GM12892 (cell line): ENCODE data around the gene PPP1CA.

Experiments used
- DNase-seq: peaks from one replicate; pipeline ENCODE4 v3.0.0; 2011; ENCODE audit not compliant: insufficient read length
- FAIRE-seq: peaks from 2 replicates; lab custom pipeline; 2011; peaks lifted over from hg19 to GRCh38; lab: Jason Lieb, UNC
- POLR2A ChIP-seq: IDR thresholded peaks from 2 replicates; pipeline ENCODE4 v1.6.1; 2011; ENCODE audit warnings: low read depth, low read length, control low read depth
- POLR2AphosphoS5 ChIP-seq: IDR thresholded peaks from 2 replicates; pipeline ENCODE4 v1.6.1; 2011; ENCODE audit warnings: low read depth, low read length, control low read depth
- TAF1 ChIP-seq: IDR thresholded peaks from 2 replicates; pipeline ENCODE4 v1.6.1; 2011; ENCODE audit warnings: low read depth, mild to moderate bottlenecking, control low read depth, low read length, borderline replicate concordance

The PPP1CA gene

DNA sequence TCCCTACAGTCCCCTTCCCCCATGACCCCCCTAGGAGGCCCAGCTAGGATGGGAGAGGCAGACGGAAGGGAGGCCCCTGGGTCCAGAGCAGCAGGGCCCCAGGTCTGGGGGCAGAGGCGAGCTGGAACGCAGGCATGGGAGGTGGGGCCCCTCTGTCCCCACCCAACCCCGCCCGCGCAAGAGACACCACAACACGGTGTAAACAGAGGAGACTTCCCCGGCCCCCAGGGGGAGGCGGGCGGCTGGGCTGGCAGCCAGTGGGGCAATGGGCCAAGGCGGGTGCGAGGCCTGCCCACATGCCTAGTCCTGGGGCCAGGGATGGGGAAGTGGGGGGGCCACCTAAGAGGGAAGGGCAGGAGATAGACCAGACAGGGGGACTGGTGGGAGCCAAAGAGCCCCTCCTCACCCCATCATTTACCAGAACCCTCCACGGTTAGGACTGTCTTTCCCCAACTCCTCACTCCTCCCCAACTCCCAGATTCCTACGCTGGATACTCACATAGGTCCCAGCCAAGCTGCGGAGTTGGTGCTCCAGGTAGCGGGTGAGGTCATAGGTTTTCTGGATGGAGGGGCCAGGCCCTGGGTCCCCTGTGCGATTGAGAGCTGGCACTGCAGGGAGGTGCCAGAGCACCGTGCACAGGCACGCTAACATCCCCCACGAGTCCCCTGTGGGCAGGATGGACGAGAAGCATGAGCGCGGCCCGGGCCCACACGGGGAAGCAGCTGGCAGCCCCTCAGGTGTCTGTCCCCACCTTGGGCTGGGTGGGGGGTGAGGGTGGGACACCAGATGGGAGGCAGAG lies 34.5 kb downstream of the PPP1CA start:
- DNase-seq (no peak), FAIRE-seq (no peak)
- TF ChIP-seq POLR2A (no peak), POLR2AphosphoS5 (no peak), TAF1 (no peak)

DNA sequence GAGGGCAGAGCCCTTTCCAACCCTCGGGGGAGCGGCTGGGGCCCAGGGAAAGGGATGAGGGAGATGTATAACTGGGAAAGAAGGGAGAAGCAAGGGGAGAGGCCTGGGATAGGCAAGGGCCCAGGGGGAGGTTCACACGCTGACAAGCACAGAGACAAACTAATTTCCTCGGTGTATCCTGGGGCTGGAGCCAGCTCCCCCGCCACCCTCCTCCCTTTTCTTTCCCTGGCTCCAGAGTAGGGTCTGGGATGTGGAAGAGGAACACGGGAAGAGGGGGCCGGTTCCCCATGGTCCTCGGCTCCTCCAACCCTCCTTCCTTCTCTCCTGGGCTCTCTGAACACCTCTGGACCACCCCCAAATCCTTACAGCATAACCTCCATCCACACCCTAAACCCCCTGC lies 35.1 kb downstream of the PPP1CA start:
- DNase-seq (no peak), FAIRE-seq (no peak)
- no peak for TF ChIP-seq TAF1

DNA sequence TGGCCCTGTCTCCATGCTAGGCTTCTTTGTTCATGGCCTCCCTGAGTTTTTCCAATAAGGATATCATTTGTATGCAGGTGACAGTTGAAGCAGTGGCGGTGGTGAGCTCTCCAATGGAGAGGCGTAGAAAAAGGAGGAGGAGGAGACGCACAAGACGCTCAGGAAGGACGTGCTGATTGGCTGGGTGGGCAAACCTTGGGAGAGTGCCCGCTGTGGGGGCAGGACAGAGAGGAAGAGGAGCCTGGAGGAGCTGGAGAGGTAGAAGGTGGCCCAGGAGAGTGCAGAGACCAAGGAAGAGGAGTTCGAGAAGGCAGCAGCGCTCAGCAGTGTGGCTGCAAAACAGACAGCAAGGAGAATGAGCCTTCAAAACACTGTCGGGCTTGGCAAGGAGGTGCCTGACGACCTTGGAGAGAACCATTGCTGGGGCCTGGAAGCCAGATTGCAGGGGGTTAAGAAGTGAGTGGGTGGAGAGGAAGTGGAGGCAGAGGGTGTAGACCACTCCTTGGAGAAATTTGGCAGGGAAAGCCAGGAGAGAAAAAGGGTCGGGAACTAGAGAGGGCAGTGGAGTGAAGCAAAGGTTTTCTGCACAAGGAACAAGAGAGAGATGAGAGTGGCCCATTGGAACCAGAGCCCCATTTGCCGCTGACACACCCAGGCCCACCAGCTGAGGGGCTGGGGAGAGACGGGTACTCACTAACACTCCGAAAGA lies 35.8 kb downstream of the PPP1CA start:
- no peak for DNase-seq
- no peak for TF ChIP-seq TAF1
- no peak for TF ChIP-seq POLR2A
- TF ChIP-seq POLR2AphosphoS5 = no peak

DNA sequence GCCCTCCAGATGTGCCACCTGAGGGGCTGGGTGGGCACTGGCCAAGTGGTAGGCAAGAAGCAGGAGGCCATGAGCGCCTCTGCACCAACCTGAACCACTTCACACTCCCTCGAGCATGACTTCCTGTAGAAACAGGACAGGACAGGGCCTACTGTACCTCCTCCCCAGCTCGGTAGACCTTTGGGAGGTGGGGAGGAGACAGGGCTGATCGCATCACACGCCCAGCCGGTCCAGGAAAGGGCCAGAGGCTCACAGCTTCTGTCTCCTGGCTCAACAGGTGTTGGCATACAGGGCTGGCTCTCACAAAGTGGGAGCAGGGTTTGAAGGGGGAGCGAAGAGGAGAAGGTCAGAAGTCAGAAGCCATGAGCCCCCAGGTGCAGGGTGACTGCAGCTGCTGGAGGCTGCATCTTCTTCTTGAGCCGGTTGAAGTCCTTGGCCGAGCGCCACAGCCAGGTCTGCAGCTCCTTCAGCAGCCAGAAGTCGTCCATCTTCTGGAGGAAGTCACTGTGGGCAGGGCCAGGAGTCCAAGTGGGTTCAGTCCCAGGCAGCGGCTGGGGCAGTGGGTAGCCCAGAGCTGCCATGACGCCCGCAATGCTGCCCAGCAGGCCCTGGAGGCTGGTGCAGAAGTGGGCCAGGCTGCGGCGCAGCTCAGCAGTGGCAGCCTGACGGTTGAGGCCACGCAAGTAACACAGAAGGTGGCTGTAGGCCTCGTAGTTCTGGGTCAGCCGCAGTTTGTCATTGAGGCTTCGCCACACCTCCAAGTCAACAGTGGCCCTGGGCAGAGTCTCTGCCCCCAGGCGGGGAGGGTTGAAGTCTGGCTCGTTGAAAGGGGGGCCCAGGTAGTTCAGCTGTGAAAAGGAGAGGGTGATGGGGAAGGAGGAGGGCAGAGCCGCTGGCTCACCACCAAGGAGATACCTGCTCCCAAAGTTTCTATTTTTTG lies 36.6 kb downstream of the PPP1CA start:
- TF ChIP-seq POLR2A = no peak
- TF ChIP-seq TAF1 = no peak
- TF ChIP-seq POLR2AphosphoS5 = no peak
- FAIRE-seq = peak; percentile 76
- no peak for DNase-seq

More for the DNA sequence above, 35.8 kb downstream of the PPP1CA start:
- no peak for FAIRE-seq

DNA sequence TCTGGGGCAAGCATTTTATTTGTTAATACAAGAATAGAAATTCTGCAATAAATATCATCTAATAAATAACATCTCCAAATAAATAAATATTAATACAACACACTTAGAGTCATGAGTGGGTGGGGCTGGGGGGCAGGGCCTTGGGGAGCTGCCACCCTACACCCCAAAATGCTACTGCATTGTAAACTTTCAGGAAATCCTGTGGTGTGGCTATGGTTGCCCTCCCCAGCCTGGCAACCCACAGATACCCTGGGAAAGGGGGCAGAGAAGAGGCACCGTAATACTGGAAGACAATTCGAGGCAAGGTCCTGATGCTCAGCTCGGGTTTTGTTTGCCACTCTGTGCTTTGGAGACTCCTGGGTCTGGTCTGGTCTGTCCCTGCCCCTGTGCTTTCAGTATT lies 37.5 kb downstream of the PPP1CA start:
- TF ChIP-seq TAF1 (no peak), POLR2AphosphoS5 (no peak), POLR2A (no peak)
- FAIRE-seq (no peak), DNase-seq (no peak)

DNA sequence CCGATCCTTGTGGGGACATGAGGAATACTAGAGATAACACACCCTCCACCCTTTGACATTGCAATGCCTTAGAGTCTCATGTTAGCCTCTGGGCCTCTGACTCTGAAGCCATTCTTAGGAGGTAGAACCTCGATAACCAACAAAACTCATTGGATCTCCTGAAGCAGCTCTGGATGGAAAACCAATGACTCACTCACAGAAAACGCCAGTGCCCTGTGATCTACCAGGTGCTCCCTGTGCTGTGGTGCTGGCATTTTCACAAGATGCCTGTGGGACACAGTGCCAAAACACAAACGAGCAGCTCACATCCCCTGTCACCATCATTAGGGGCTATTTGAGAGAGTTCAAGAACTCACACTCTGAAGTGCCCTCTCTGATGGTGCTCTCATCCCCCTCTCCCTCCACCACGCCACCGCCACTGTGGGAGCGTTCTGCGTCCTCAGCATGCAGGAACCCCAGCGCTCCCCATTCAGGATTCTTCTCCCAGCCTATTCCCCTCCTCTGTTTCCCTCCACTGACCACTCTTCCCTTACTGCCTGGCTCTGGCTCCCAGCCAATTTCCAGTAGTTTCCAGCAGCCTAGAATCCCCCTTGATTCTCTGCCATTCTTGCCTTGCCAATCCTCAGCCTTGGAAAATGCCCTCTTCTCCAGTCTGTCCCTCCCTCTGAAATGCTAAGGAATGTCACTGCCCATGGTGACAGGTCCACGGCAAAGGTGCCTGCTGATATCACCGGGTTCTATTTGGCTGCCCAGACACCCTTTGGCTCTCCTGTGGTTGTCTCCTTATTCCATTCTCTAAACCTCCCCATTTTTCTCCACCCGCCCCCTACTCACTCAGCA lies 43.6 kb downstream of the PPP1CA start:
- TF ChIP-seq TAF1 (no peak), POLR2A (no peak), POLR2AphosphoS5 (no peak)
- DNase-seq = no peak
- no peak for FAIRE-seq

DNA sequence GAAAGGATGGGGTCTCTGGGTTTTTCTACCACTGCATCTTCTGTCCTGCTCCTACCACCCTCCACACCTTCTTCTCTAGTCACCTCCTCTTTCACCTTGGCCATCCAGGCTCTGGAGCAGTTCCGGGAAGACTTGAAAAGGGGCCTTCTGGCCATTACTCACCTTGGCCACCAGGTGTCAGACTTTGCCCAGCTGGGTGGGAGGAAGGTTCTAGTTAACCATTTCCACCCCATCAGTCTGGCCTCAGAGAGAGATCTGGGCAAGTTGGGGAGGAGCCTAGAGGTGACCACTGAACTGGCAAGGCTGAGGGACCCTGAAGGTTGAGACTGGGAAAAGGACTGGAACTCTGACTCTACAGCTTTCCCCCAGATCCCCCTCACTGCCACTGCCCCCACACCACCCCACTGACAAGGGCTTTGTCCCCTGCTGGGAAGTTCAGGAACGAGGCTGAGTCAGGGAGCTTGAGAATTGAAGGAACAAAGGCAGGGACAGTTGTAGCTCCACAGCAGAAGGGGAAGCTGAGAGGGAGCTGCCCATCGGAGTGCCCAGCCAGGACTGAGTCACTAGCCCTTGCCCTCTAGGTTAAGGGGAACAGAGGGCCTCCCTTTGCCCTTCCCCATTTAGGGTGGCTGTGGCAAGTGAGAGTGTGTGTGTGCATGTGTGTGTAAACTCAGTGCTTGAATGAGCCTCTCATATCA lies 44.6 kb downstream of the PPP1CA start:
- DNase-seq = peak; percentile 71
- FAIRE-seq = peak; percentile 87
- TF ChIP-seq POLR2A (no peak), TAF1 (no peak), POLR2AphosphoS5 (no peak)

DNA sequence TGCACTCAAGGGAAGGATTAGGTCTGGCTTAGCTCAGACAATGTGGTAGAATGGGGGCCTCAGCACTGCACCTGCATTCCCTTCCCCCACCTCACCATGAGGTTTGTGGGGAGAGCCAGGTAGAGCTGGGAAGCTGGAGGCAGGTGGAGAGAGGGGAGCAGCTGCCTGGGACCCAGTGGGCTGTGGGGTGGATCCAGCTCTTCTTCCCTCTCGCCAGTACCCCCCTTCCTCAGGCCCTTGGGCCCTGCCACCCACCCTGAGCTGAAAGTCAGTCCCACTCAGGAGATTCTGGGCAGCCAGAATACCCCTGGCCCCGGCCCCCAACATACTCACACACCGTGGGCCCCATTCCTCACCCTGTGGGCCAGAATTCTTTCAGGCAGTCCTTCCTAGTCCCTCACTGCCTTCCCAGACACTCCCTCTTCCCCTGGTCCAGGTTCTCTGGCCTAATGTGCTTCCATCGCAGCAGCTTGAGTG lies 45.2 kb downstream of the PPP1CA start:
- DNase-seq (no peak), FAIRE-seq (no peak)
- TF ChIP-seq POLR2AphosphoS5 (no peak), POLR2A (no peak), TAF1 (no peak)

DNA sequence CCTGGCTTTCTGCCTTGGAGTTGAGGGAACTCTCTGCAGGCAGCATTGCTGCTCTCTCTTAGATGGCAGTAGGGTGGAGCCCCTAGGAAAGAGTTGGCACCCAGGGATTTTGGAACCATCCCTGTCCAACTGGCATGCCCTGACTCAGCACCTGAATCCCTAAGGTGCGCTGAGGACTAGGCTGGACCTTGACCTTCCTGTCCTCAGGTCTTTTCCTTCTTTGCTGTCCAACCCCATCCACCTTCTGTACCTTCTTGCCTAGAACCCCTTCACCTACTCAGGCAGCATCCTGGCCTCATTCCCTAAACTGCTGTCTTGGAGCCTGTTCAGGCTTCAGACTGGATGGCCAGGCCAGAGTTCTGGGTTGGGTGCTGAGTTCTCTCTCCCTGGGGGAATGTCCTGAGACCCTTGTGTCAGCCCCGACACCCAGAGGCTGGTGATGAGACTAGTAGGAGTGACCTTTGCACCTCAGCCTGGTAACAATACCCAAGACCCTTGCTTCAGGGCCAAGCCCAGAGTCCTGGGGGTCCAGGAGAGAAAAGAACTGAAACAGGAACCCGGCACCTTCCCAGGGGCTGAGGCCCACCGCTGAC lies 45.8 kb downstream of the PPP1CA start:
- no peak for FAIRE-seq
- TF ChIP-seq TAF1 (no peak), POLR2AphosphoS5 (no peak), POLR2A (no peak)

More for the DNA sequence above, 45.8 kb downstream of the PPP1CA start:
- no peak for DNase-seq
